OCI-LY1 (cell line): ENCODE data around the gene PTPRM.

ENCODE experiments used
- H2AFZ ChIP-seq: fragments of 200-600 bp; sonication (generic), shearing (Covaris generic); 2 replicates; pipeline ENCODE4 v1.6.0; 2014; ENCODE audit warnings: antibody characterized with exemption, mild to moderate bottlenecking, low read length
- H3F3A ChIP-seq: fragments of 200-600 bp; sonication (generic), shearing (Covaris generic); 2 replicates; pipeline ENCODE4 v1.6.0; 2014; ENCODE audit warnings: mild to moderate bottlenecking, antibody characterized with exemption, low read length, moderate library complexity; ENCODE audit not compliant: insufficient read depth
- H3K27ac ChIP-seq: fragments of 200-600 bp; sonication (generic); 2 replicates; pipeline ENCODE4 v1.5.1; 2014; ENCODE audit warnings: low read length, mixed run types, mild to moderate bottlenecking, low read depth; ENCODE audit not compliant: poor library complexity, severe bottlenecking
- H3K27me3 ChIP-seq: fragments of 200-600 bp; sonication (generic); 2 replicates; pipeline ENCODE4 v1.6.0; 2014; ENCODE audit warnings: antibody characterized with exemption, mild to moderate bottlenecking, low read length, moderate library complexity; ENCODE audit not compliant: insufficient read depth
- H3K36me3 ChIP-seq: fragments of 200-600 bp; sonication (generic); 2 replicates; pipeline ENCODE4 v1.6.1; 2014; ENCODE audit warnings: mild to moderate bottlenecking, antibody characterized with exemption, low read length, moderate library complexity, mixed read lengths; ENCODE audit not compliant: insufficient read depth
- H3K4me1 ChIP-seq: fragments of 200-600 bp; sonication (generic); 2 replicates; pipeline ENCODE4 v1.5.1; 2014; ENCODE audit warnings: mild to moderate bottlenecking, low read length, moderate library complexity; ENCODE audit not compliant: insufficient read depth, severe bottlenecking
- H3K4me2 ChIP-seq: fragments of 200-600 bp; sonication (generic), shearing (Covaris generic); 2 replicates; pipeline ENCODE4 v1.6.1; 2014; ENCODE audit warnings: low read length
- H3K4me3 ChIP-seq: fragments of 200-600 bp; sonication (generic); 2 replicates; pipeline ENCODE4 v1.5.1; 2014; ENCODE audit warnings: low read length, low read depth, mild to moderate bottlenecking, mixed read lengths; ENCODE audit not compliant: poor library complexity, severe bottlenecking
- H3K79me2 ChIP-seq: fragments of 200-600 bp; shearing (Covaris generic); 2 replicates; pipeline ENCODE4 v1.6.1; 2016; ENCODE audit warnings: mixed run types, low read length, mixed read lengths; ENCODE audit not compliant: insufficient read depth
- H3K9ac ChIP-seq: fragments of 200-600 bp; sonication (generic), shearing (Covaris generic); 2 replicates; pipeline ENCODE4 v1.6.1; 2014; ENCODE audit warnings: mild to moderate bottlenecking, low read length, mixed read lengths
- H3K9me2 ChIP-seq: fragments of 200-600 bp; sonication (generic), shearing (Covaris generic); 2 replicates; pipeline ENCODE4 v1.6.1; 2014; ENCODE audit warnings: low read depth, mild to moderate bottlenecking, low read length, mixed read lengths
- H3K9me3 ChIP-seq: fragments of 200-600 bp; shearing (Covaris generic); 2 replicates; pipeline ENCODE4 v1.6.1; 2014; ENCODE audit warnings: low read length, mixed read lengths
- H4K20me1 ChIP-seq: fragments of 200-600 bp; sonication (generic), shearing (Covaris generic); 2 replicates; pipeline ENCODE4 v1.6.0; 2016; ENCODE audit warnings: mild to moderate bottlenecking, low read length; ENCODE audit not compliant: insufficient read depth
- EZH2 ChIP-seq: fragments of 200-600 bp; sonication (generic), shearing (Covaris generic); IDR thresholded peaks from 2 replicates; pipeline ENCODE4 v1.8.0; 2017; ENCODE audit warnings: borderline replicate concordance, mixed run types, mild to moderate bottlenecking, antibody characterized with exemption, low read length, moderate library complexity, mixed read lengths
- TF ChIP-seq, protein P1 (sequence below): fragments of 200-600 bp; sonication (generic), shearing (Covaris generic); IDR thresholded peaks from 2 replicates; pipeline ENCODE4 v1.5.1; 2017; ENCODE audit warnings: mild to moderate bottlenecking, antibody characterized with exemption, low read length, moderate library complexity, mixed read lengths

PTPRM gene

DNA sequence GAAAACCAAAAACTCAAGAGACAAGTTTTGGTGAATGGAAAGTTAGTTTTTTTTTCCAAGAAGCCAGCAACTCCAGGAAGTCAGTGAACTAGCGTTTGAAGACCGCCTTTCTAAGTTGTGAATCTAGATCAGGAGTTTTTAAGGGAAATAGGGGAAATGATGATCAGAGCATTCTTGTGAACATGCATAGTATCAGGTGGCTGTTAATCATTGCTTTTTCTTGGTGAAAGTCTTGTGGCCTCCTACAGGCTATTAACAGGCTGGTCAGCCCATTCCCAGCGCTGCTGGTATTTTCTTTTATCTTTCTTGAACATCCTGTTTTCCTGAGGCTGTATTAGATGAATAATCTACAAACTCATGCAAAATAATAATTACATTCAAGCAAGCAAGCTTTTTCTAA is 155.8 kb downstream of the PTPRM start:
- Histone ChIP-seq H3K79me2 (no peaks in the 10 kb centered on the region), H2AFZ (no peak overlapping the region), H3K9me3 (no peaks in the 10 kb centered on the region), H3K9me2 (no peaks in the 10 kb centered on the region), H3K9ac (no peak overlapping the region), H3K36me3 (no peaks in the 10 kb centered on the region), H3K27ac (no peak overlapping the region), H4K20me1 (no peaks in the 10 kb centered on the region), H3K27me3 (no peaks in the 10 kb centered on the region), H3K4me2 (no peak overlapping the region), H3K4me1 (no peaks in the 10 kb centered on the region), H3K4me3 (no peak overlapping the region), H3F3A (no peaks in the 10 kb centered on the region)
- no peak for TF ChIP-seq EZH2
- TF ChIP-seq, protein P1, sequence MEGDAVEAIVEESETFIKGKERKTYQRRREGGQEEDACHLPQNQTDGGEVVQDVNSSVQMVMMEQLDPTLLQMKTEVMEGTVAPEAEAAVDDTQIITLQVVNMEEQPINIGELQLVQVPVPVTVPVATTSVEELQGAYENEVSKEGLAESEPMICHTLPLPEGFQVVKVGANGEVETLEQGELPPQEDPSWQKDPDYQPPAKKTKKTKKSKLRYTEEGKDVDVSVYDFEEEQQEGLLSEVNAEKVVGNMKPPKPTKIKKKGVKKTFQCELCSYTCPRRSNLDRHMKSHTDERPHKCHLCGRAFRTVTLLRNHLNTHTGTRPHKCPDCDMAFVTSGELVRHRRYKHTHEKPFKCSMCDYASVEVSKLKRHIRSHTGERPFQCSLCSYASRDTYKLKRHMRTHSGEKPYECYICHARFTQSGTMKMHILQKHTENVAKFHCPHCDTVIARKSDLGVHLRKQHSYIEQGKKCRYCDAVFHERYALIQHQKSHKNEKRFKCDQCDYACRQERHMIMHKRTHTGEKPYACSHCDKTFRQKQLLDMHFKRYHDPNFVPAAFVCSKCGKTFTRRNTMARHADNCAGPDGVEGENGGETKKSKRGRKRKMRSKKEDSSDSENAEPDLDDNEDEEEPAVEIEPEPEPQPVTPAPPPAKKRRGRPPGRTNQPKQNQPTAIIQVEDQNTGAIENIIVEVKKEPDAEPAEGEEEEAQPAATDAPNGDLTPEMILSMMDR: no peak

GRCh38 chr18:7723558-7723957 is 156.4 kb downstream of the PTPRM start:
- Histone ChIP-seq H3K9ac (no peak overlapping the region), H3K9me3 (no peaks in the 10 kb centered on the region), H3K27me3 (no peaks in the 10 kb centered on the region), H3K4me3 (no peak overlapping the region), H3K9me2 (no peaks in the 10 kb centered on the region), H3K4me1 (no peaks in the 10 kb centered on the region), H3K27ac (no peak overlapping the region), H3K36me3 (no peaks in the 10 kb centered on the region), H2AFZ (no peak overlapping the region), H3K79me2 (no peaks in the 10 kb centered on the region), H3F3A (no peaks in the 10 kb centered on the region), H3K4me2 (no peak overlapping the region), H4K20me1 (no peaks in the 10 kb centered on the region)
- TF ChIP-seq, protein P1: no peak
- TF ChIP-seq EZH2: no peak

- Histone ChIP-seq H4K20me1 (no peaks in the 10 kb centered on the region), H3K36me3 (no peaks in the 10 kb centered on the region), H3K9ac (no peak overlapping the region), H3K9me3 (no peaks in the 10 kb centered on the region), H3K4me3 (no peak overlapping the region), H3F3A (no peaks in the 10 kb centered on the region), H3K4me1 (no peaks in the 10 kb centered on the region), H2AFZ (no peak overlapping the region), H3K79me2 (no peaks in the 10 kb centered on the region), H3K9me2 (no peaks in the 10 kb centered on the region), H3K27ac (no peak overlapping the region), H3K27me3 (no peaks in the 10 kb centered on the region), H3K4me2 (no peak overlapping the region)
- TF ChIP-seq, protein P1: no peak
- no peak for TF ChIP-seq EZH2
These were observed 158.4 kb downstream of the PTPRM start for GRCh38 chr18:7725473-7725872.
